Memory B cell (primary cell): ENCODE measurements around the gene RIOK1.
A peak's percentile ranks its signal among the peaks of the same experiment; 100 is the strongest.
"Not testable (repeated sequence)": the region's sequence is repeated elsewhere in the genome, so short reads cannot be mapped to it uniquely, and the experiment has no call there.

Experiments
- ATAC-seq: fragments of 150-1000 bp; cut with Tn5 transposase; 2 replicates; pipeline ENCODE4 v1.10.0; 2021; ENCODE audit warnings: low read depth, mild to moderate bottlenecking, moderate library complexity
- DNase-seq, 2 donors: peaks; one replicate each; pipeline ENCODE4 v3.0.0; 2022; ENCODE audit warnings: low spot score in 2 of 2
- H3K27ac Mint-ChIP-seq: one replicate; pipeline ENCODE4 v1.8.0; 2022; ENCODE audit warnings: mild to moderate bottlenecking, moderate library complexity, mixed read lengths
- H3K27me3 Mint-ChIP-seq: one replicate; pipeline ENCODE4 v1.8.0; 2022; ENCODE audit warnings: mixed read lengths
- H3K36me3 Mint-ChIP-seq: one replicate; pipeline ENCODE4 v1.8.0; 2022; ENCODE audit warnings: mild to moderate bottlenecking, mixed read lengths
- H3K4me1 Mint-ChIP-seq: one replicate; pipeline ENCODE4 v1.8.0; 2022; ENCODE audit warnings: mixed read lengths
- H3K4me3 Mint-ChIP-seq: one replicate; pipeline ENCODE4 v1.8.0; 2022; ENCODE audit warnings: mild to moderate bottlenecking, moderate library complexity, mixed read lengths
- H3K9me3 Mint-ChIP-seq: one replicate; pipeline ENCODE4 v1.8.0; 2022; ENCODE audit warnings: mixed read lengths

Gene RIOK1

DNA sequence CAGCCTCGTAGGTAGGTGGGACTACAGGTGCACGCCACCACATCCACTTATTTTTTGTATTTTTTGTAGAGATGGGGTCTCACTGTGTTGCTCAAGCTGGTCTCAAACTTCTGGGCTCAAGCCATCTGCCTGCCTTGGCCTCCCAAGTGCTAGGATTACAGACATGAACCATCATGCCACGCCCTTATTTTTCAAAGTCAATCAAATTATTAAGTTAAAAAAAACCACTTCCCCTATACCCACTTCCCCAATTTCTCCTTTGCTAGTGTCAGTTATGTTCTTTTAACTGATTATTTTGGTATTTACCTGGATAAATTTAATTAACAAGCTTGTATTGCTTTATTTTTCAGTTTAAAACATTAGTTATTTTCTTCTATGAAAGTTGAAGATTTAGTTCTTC lies 49.6 kb downstream of the RIOK1 start:
- H3K27ac Mint-ChIP-seq, result no peak overlapping the region
- peak overlapping the region; percentile 61 for H3K4me3 Mint-ChIP-seq
- DNase-seq (peak in 1 of 2 donors; percentile 11), ATAC-seq (peak; percentile 100)
- peaks cover 9% of the 10 kb centered on the region for H3K9me3 Mint-ChIP-seq
- peaks cover 7% of the 10 kb centered on the region for H3K27me3 Mint-ChIP-seq
- H3K36me3 Mint-ChIP-seq, result peaks cover 5% of the 10 kb centered on the region
- H3K4me1 Mint-ChIP-seq, result peaks cover 18% of the 10 kb centered on the region

DNA sequence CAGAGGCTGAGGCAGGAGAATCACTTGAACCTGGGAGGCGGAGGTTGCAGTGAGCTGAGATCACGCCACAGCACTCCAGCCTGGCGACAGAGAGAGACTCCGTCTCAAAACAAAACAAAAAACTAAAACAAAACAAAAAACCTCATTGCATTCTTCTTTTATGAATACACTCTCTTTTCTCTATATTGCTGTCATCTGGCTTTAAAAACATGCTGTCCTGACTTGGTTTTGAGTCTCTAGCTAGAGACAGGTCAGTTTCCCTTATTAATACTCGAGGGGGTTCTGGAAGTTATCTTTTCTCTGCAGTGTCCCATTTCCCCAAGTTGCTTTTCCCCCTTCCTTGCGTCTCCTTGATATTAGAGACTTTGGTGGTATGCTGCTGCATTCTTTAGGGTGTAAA lies 50.9 kb downstream of the RIOK1 start:
- Mint-ChIP-seq H3K9me3 (peaks cover 7% of the 10 kb centered on the region), H3K27ac (no peak overlapping the region), H3K27me3 (peaks cover 10% of the 10 kb centered on the region), H3K4me1 (peaks cover 18% of the 10 kb centered on the region), H3K4me3 (peak overlapping the region; percentile 22), H3K36me3 (peaks cover 5% of the 10 kb centered on the region)
- ATAC-seq, result no peak
- DNase-seq, result no peak

DNA sequence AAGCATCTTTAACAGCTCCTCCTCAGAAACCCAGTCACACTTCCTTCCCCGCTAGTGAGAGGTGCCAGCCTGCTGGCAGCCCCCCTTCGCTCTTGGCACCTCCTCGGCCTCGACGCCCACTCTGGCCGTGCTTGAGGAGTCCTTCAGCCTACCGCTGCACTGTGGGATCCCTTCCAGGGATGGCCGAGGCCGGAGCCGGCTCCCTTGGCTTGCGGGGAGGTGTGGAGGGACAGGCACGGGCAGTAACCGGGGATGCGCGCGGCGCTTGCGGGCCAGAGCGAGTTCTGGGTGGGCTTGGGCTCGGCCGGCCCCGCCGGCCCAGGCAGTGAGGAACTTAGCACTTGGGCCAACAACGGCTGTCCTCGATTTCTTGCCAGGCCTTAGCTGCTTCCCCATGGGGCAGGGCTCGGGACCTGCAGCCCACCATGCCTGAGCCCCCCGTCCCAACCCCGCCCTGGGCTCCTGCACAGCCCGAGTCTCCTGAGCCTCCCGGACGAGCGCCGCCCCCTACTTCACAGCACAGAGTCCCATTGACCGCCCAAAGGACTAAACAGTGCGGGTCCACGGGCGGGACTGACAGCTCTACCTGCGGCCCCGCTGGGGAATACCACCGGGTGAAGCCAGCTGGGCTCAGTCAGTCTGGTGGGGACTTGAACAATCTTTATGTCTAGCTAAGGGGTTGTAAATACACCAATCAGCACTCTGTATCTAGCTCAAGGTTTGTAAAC lies 51.6 kb downstream of the RIOK1 start:
- peaks cover 3% of the 10 kb centered on the region for H3K9me3 Mint-ChIP-seq
- no peak overlapping the region for H3K27ac Mint-ChIP-seq
- no peaks in the 10 kb centered on the region for H3K36me3 Mint-ChIP-seq
- peaks cover 18% of the 10 kb centered on the region for H3K4me1 Mint-ChIP-seq
- DNase-seq (no peak), ATAC-seq (no peak)
- no peak overlapping the region for H3K4me3 Mint-ChIP-seq
- peaks cover 12% of the 10 kb centered on the region for H3K27me3 Mint-ChIP-seq

DNA sequence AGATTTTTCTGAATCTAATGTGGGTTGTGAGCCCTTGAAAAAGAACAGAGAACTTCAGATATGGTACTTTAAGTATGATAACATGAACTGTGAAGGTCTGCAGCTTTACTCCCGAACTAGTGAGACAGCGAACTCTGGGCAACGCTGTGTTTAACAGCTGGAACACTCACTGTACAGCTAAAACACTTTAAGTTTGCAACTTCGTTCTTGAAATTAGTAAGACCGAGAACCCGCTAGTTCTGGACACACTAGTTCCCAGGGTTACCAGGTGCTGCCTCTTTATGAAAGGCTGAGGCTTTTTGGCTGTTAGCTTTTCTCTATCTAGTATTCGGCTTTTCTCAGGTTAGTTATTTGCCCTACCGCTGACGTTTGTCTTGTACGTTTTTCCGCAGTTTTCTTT lies 52.9 kb downstream of the RIOK1 start:
- Mint-ChIP-seq H3K9me3 (no peaks in the 10 kb centered on the region), H3K4me1 (peaks cover 16% of the 10 kb centered on the region), H3K27ac (no peak overlapping the region), H3K27me3 (peaks cover 12% of the 10 kb centered on the region), H3K36me3 (no peaks in the 10 kb centered on the region), H3K4me3 (no peak overlapping the region)
- DNase-seq (no peak), ATAC-seq (no peak)

DNA sequence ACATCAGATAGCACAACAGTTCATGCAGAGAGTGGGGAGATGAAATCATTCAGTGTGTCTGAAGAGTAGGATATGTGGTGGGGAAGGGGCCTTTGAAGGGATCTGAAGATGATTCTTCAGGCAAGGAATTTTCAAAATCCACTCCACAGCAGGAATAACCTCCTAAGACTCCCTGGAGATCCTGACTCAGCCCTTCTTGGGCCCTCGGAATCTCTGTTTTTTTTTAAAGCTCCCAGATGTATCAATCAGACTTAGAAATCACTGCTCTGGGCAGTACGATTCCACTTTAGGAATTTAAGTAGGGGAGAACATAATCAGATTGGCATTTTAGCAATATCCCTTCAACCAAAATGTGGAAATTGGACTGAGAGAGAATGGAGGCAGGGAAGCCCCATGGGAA lies 55.5 kb downstream of the RIOK1 start:
- H3K27me3 Mint-ChIP-seq, result peaks cover 15% of the 10 kb centered on the region
- H3K4me3 Mint-ChIP-seq, result no peak overlapping the region
- H3K4me1 Mint-ChIP-seq, result peaks cover 7% of the 10 kb centered on the region
- DNase-seq (no peak), ATAC-seq (no peak)
- no peaks in the 10 kb centered on the region for H3K9me3 Mint-ChIP-seq
- H3K27ac Mint-ChIP-seq, result no peak overlapping the region
- H3K36me3 Mint-ChIP-seq, result no peaks in the 10 kb centered on the region

DNA sequence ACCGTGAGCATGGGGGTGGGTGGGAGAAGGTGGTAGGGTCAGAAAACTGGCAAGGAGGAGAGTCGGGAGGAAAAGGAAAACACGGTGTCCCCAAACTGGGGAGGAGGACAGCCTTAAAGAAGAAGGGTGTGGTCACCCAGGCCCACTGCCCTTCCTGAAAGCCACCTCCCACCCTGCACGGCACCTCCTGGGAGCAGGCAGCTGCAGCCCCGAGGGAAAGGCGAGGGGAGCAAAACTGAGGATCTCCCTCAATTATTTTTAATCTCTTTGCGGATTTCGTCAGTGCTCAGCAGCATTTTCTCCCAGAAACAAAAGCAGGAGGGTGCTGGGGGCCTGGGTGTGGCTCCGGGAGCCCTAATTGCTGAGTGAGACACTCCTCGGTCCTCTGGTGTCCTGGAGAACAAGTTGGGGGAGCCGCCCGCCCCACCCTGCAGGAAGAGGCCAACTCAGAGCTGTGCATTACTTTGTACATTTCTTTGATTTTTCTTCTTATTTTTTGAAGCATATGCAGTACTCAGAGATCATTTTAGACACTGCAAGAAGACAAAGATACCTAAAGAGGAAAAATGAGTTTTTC lies 56.4 kb downstream of the RIOK1 start:
- Mint-ChIP-seq H3K27ac (no peak overlapping the region), H3K36me3 (no peaks in the 10 kb centered on the region), H3K9me3 (no peaks in the 10 kb centered on the region), H3K27me3 (peaks cover 15% of the 10 kb centered on the region), H3K4me1 (peaks cover 4% of the 10 kb centered on the region), H3K4me3 (no peak overlapping the region)
- ATAC-seq (no peak), DNase-seq (no peak)

DNA sequence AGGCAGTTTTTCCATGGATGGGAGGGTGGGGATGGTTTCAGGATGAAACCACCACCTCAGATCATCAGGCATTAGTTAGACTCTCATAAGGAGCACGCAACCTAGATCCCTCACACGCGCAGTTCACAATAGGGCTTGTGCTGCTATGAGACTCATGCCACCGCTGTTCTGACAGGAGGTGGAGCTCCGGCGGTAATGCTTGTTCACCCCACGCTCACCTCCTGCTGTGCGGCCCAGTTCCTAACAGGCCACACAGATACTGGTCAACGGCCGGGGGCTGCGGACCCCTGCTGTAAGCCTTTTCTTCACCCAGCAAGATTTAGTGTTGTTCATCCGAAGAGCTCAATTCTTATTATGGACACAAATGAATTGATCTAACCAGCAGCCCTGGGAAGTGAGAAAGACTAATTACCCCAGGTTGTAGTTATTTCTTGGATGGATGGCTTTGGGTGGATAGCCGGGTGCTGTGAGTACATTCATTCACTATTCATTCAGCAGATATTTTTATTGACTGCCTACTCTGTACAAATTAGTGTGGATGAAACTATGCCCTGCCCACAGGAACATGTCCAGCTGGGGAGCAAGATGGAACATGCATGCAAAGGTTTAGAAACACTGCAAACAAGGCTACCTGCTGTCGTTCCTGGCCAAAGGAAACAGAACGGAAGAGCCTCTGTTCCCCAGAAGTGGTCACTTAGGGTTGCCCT lies 57.2 kb downstream of the RIOK1 start:
- Mint-ChIP-seq H3K4me3 (no peak overlapping the region), H3K36me3 (no peaks in the 10 kb centered on the region), H3K27me3 (peaks cover 15% of the 10 kb centered on the region), H3K27ac (no peak overlapping the region), H3K4me1 (peaks cover 10% of the 10 kb centered on the region), H3K9me3 (no peaks in the 10 kb centered on the region)
- no peak for DNase-seq
- ATAC-seq, result no peak

DNA sequence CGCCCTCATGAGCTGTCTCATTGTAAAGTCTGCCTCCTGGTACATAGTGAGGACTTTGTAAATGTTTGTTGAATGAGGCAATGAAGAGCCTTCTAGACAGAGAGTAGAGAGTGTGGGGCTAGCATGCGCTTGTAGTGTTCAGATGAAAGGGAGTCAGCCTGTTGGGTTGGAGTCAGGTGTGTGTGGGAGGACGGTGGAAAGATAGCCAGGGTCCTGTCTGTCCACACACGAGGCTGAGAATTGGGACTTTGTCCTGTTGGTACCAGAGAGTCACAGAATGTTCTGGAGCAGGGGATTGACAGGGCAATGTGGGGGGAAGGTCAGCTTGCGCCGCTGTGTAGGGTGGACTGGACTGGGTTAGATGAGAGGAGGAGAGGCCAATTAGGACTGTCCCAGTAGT lies 58.6 kb downstream of the RIOK1 start:
- Mint-ChIP-seq H3K4me3 (no peak overlapping the region), H3K9me3 (no peaks in the 10 kb centered on the region), H3K36me3 (no peaks in the 10 kb centered on the region), H3K27ac (no peak overlapping the region), H3K27me3 (peaks cover 11% of the 10 kb centered on the region), H3K4me1 (peaks cover 7% of the 10 kb centered on the region)
- DNase-seq, result no peak
- no peak for ATAC-seq

- DNase-seq (no peak), ATAC-seq (no peak)
- Mint-ChIP-seq H3K27me3 (peaks cover 11% of the 10 kb centered on the region), H3K27ac (no peak overlapping the region), H3K4me1 (peaks cover 7% of the 10 kb centered on the region), H3K36me3 (no peaks in the 10 kb centered on the region), H3K4me3 (no peak overlapping the region), H3K9me3 (no peaks in the 10 kb centered on the region)
These were observed 59.4 kb downstream of the RIOK1 start for GRCh38 chr6:7449018-7449417.

GRCh38 chr6:7451326-7451725 lies 61.7 kb downstream of the RIOK1 start:
- Mint-ChIP-seq H3K4me1 (peaks cover 7% of the 10 kb centered on the region), H3K27me3 (peaks cover 3% of the 10 kb centered on the region), H3K4me3 (no peak overlapping the region), H3K9me3 (no peaks in the 10 kb centered on the region), H3K36me3 (no peaks in the 10 kb centered on the region), H3K27ac (peak overlapping the region; percentile 70)
- ATAC-seq (no peak), DNase-seq (no peak)

GRCh38 chr6:7452898-7453297 lies 63.3 kb downstream of the RIOK1 start:
- no peak overlapping the region for H3K4me3 Mint-ChIP-seq
- peaks cover 7% of the 10 kb centered on the region for H3K4me1 Mint-ChIP-seq
- DNase-seq, result no peak
- H3K27ac Mint-ChIP-seq, result no peak overlapping the region
- no peaks in the 10 kb centered on the region for H3K9me3 Mint-ChIP-seq
- peaks cover 3% of the 10 kb centered on the region for H3K27me3 Mint-ChIP-seq
- ATAC-seq, result no peak
- H3K36me3 Mint-ChIP-seq, result no peaks in the 10 kb centered on the region

- no peaks in the 10 kb centered on the region for H3K9me3 Mint-ChIP-seq
- ATAC-seq (no peak), DNase-seq (no peak)
- H3K27ac Mint-ChIP-seq, result no peak overlapping the region
- H3K4me1 Mint-ChIP-seq, result peaks cover 7% of the 10 kb centered on the region
- H3K27me3 Mint-ChIP-seq, result no peaks in the 10 kb centered on the region
- H3K36me3 Mint-ChIP-seq, result no peaks in the 10 kb centered on the region
- no peak overlapping the region for H3K4me3 Mint-ChIP-seq
These were observed 65.2 kb downstream of the RIOK1 start for GRCh38 chr6:7454696-7455358.

GRCh38 chr6:7456302-7456701 lies 66.7 kb downstream of the RIOK1 start:
- not testable (repeated sequence) for H3K9me3 Mint-ChIP-seq, H3K4me3 Mint-ChIP-seq, ATAC-seq, DNase-seq, H3K27ac Mint-ChIP-seq, H3K36me3 Mint-ChIP-seq, H3K27me3 Mint-ChIP-seq, H3K4me1 Mint-ChIP-seq

GRCh38 chr6:7461416-7461815 lies 71.8 kb downstream of the RIOK1 start:
- ATAC-seq (no peak), DNase-seq (no peak)
- no peaks in the 10 kb centered on the region for H3K4me1 Mint-ChIP-seq
- H3K27ac Mint-ChIP-seq, result no peak overlapping the region
- peaks cover 3% of the 10 kb centered on the region for H3K27me3 Mint-ChIP-seq
- H3K4me3 Mint-ChIP-seq, result no peak overlapping the region
- no peaks in the 10 kb centered on the region for H3K36me3 Mint-ChIP-seq
- H3K9me3 Mint-ChIP-seq, result no peaks in the 10 kb centered on the region
